HCT116 (cell line): Measurements from ENCODE around the gene FOXF2.

ENCODE experiments used
- EZH2 ChIP-seq: fragments of 200-600 bp; sonication (generic); IDR thresholded peaks from 2 replicates; pipeline ENCODE4 v1.6.1; 2017; ENCODE audit warnings: antibody characterized with exemption, mixed run types
- EZH2phosphoT487 ChIP-seq: fragments of 200-600 bp; IDR thresholded peaks from 2 replicates; pipeline ENCODE4 v1.6.1; 2018; ENCODE audit warnings: antibody characterized with exemption, borderline replicate concordance
- POLR2A ChIP-seq: IDR thresholded peaks from 2 replicates; pipeline ENCODE4 v1.7.0; 2011; ENCODE audit warnings: borderline replicate concordance; ENCODE audit not compliant: insufficient read depth, insufficient read length; ENCODE audit errors: extremely low read depth
- SIN3A ChIP-seq: IDR thresholded peaks from 2 replicates; pipeline ENCODE4 v1.6.1; 2012; ENCODE audit warnings: low read depth
- TF ChIP-seq, protein P1 (sequence below), 3 experiments: fragments of 200-600 bp in 1 of 3; sonication (generic) in 1 of 3; IDR thresholded peaks in 2 of 3; conservative IDR thresholded peaks in 1 of 3; 2 replicates each; pipeline ENCODE4 v1.5.1; 2012 to 2017; ENCODE audit warnings: low read depth in 2 of 3, low read length in 2 of 3, antibody characterized with exemption in 1 of 3, borderline replicate concordance in 1 of 3, control low read depth in 1 of 3, mild to moderate bottlenecking in 1 of 3, mixed read lengths in 1 of 3, mixed run types in 1 of 3, moderate library complexity in 1 of 3; ENCODE audit not compliant: insufficient read depth in 1 of 3
- TF ChIP-seq, protein P2 (sequence below): IDR thresholded peaks from 2 replicates; pipeline ENCODE4 v1.6.1; 2012

DNA sequence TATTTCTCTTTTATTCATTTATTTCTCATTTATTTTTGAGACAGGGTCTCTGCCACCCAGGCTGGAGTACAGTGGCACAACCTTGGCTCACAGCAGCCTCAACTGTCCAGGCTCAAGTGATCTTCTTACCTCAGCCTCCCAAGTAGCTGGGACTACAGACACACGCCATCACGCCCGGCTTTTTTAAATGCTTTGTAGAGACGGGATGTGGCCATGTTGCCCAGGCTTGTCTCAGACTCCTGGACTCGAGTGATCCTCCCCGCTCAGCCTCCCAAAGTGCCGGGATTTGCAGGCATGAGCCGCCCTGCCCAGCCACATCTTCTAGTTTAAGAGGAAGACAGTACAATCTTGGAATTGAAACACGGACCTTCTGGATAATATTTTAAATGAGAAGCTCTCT lies 21.6 kb upstream of the FOXF2 start:
- no peak for TF ChIP-seq EZH2
- no peak for TF ChIP-seq EZH2phosphoT487
- TF ChIP-seq, protein P1, sequence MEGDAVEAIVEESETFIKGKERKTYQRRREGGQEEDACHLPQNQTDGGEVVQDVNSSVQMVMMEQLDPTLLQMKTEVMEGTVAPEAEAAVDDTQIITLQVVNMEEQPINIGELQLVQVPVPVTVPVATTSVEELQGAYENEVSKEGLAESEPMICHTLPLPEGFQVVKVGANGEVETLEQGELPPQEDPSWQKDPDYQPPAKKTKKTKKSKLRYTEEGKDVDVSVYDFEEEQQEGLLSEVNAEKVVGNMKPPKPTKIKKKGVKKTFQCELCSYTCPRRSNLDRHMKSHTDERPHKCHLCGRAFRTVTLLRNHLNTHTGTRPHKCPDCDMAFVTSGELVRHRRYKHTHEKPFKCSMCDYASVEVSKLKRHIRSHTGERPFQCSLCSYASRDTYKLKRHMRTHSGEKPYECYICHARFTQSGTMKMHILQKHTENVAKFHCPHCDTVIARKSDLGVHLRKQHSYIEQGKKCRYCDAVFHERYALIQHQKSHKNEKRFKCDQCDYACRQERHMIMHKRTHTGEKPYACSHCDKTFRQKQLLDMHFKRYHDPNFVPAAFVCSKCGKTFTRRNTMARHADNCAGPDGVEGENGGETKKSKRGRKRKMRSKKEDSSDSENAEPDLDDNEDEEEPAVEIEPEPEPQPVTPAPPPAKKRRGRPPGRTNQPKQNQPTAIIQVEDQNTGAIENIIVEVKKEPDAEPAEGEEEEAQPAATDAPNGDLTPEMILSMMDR (IDR thresholded peaks at IDR 0.05 in 2 of 3, conservative IDR thresholded peaks at IDR 0.05 in 1 of 3; ENCODE audit: borderline replicate concordance in 1 of 3, insufficient read depth in 1 of 3, low read depth in 2 of 3, low read length in 2 of 3), result no peak
- TF ChIP-seq, protein P2, sequence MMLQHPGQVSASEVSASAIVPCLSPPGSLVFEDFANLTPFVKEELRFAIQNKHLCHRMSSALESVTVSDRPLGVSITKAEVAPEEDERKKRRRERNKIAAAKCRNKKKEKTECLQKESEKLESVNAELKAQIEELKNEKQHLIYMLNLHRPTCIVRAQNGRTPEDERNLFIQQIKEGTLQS, result no peak
- TF ChIP-seq POLR2A, result no peak
- TF ChIP-seq SIN3A, result no peak
